GM12878 (cell line): Measurements from ENCODE around the gene FBXO17. TPM values are rescaled to one million over a fixed set of nuclear protein-coding genes. Genes with fewer than 3 reads are reported as not detected.

Source experiments
- CEBPZ ChIP-seq: fragments of 150-350 bp; IDR thresholded peaks from 2 replicates; pipeline ENCODE4 v1.6.1; 2016; ENCODE audit warnings: low read depth, low read length
- FOXM1 ChIP-seq: IDR thresholded peaks from 2 replicates; pipeline ENCODE4 v1.6.1; 2012; ENCODE audit warnings: low read depth, mild to moderate bottlenecking, inconsistent platforms, low read length, moderate library complexity
- KAT2A ChIP-seq: conservative IDR thresholded peaks from 2 replicates; pipeline ENCODE4 v1.6.1; 2011; ENCODE audit warnings: low read depth, low read length; ENCODE audit not compliant: control insufficient read depth
- KLF5 ChIP-seq: fragments of 450-650 bp; IDR thresholded peaks from 2 replicates; pipeline ENCODE4 v1.6.1; 2014; ENCODE audit warnings: mild to moderate bottlenecking; ENCODE audit not compliant: partially characterized antibody
- PML ChIP-seq: IDR thresholded peaks from 2 replicates; pipeline ENCODE4 v1.6.1; 2012; ENCODE audit warnings: low read length, inconsistent platforms
- PRDM15 ChIP-seq: fragments of 450-650 bp; formaldehyde crosslinking; IDR thresholded peaks from 2 replicates; pipeline ENCODE4 v1.4.0; 2020; ENCODE audit warnings: mild to moderate bottlenecking, moderate library complexity
- RELA ChIP-seq: fragments of 450-650 bp; IDR thresholded peaks from 2 replicates; pipeline ENCODE4 v1.8.0; 2014; ENCODE audit warnings: borderline replicate concordance; ENCODE audit not compliant: partially characterized antibody
- TCF12 ChIP-seq: IDR thresholded peaks from 2 replicates; pipeline ENCODE4 v1.6.1; 2011; ENCODE audit warnings: low read depth, mild to moderate bottlenecking, low read length
- ZBTB4 ChIP-seq: fragments of 450-650 bp; formaldehyde crosslinking; IDR thresholded peaks from 2 replicates; pipeline ENCODE4 v1.4.0; 2022; ENCODE audit warnings: mild to moderate bottlenecking, moderate library complexity
- polyA plus RNA-seq, 11 experiments: library from polyadenylated mRNA; depleted of rRNA in 4 of 11; unstranded in 6 of 11; stranded (reverse) in 5 of 11; fragments of >200 nt; fragmentation: Nextera tagmentation in 4 of 11; fragmentation: Illumina TruSeq in 1 of 11; extraction: Ambion mirVana in 4 of 11; extraction: Trizol in 1 of 11; gene quantifications; 1 replicate in 1 of 11; 2 replicates in 10 of 11; pipeline versions ENCODE4 v1.2.1 to v1.2.3, GENCODE V29; 2011 to 2016; ENCODE audit warnings: inconsistent platforms in 2 of 11, missing spikeins in 2 of 11, low read depth in 1 of 11
- total RNA-seq, 4 experiments: library from RNA; depleted of rRNA in 3 of 4; stranded (reverse); fragments of >200 nt in 3 of 4; fragmentation: Illumina TruSeq in 1 of 4; extraction: Trizol in 1 of 4; gene quantifications; 2 replicates each; pipeline versions ENCODE4 v1.2.1 to v1.2.3, GENCODE V29; 2013 to 2021

The FBXO17 gene
- total and polyA plus RNA-seq, 10 of the 15 experiments (the other 5 are each of a cell fraction or from before 2014, with no cell fraction given) = 2.2 to 11.1 (median 5.3) TPM

GRCh38 chr19:38929929-38930775 lies 45.4 kb downstream of the FBXO17 start, which contains the start of gene SARS2 (continued):
- TF ChIP-seq KLF5 = peak; percentile 64
- TF ChIP-seq TCF12 = no peak
- TF ChIP-seq CEBPZ = no peak
- no peak for TF ChIP-seq PRDM15 (CRISPR knock-in tag)
- no peak for TF ChIP-seq KAT2A
- no peak for TF ChIP-seq ZBTB4
- TF ChIP-seq PML = peak; percentile 88
- TF ChIP-seq FOXM1 = no peak
- TF ChIP-seq RELA = peak; percentile 19
